Suprapubic skin (tissue), 4 donors: ENCODE measurements around the gene RDH8.

Source experiments
- POLR2A ChIP-seq, 2 donors: fragments of 450-650 bp; IDR thresholded peaks; one replicate each; pipeline ENCODE4 v1.6.1; 2017; ENCODE audit warnings: antibody characterized with exemption in 2 of 2, mild to moderate bottlenecking in 2 of 2, moderate library complexity in 2 of 2
- POLR2AphosphoS5 ChIP-seq, 3 donors: sonication (generic); formaldehyde crosslinking; IDR thresholded peaks; one replicate each; pipeline ENCODE4 v1.6.1; 2017; ENCODE audit warnings: antibody characterized with exemption in 3 of 3
- TF ChIP-seq, protein P1 (sequence below), 2 donors: fragments of 200-600 bp in 1 of 2; fragments of 450-650 bp in 1 of 2; sonication (generic) in 1 of 2; IDR thresholded peaks; one replicate each; pipeline ENCODE4 v1.5.1; 2016 to 2019; ENCODE audit warnings: antibody characterized with exemption in 2 of 2, mild to moderate bottlenecking in 1 of 2, moderate library complexity in 1 of 2

DNA sequence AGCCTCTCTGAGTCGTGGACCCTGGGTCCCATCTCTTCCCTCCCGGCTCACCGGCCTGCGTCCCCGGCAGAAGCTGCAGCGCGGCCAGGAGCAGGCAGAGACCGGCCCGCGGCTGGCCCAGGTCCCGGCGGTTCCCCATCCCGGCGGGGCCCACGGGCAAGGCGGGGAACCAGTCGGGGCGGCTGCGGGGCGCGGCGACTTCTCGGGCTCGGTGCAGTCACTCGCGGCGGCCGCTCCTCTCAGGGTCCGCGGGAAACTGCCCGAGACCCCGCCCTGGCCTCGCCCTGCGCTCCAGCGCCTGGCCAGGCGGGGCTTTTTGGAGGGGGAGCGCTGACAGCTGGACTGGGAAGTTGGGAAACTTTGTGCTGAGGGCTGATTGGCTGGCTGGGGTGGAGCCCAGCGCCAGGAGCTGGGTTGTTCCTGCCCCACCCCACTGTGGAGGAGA, 3.0 kb upstream of the RDH8 start, which contains the start of gene COL5A3:
- peak in 1 of 2 donors; percentile 19 for TF ChIP-seq POLR2A (IDR thresholded peaks at IDR 0.05)
- TF ChIP-seq, protein P1, sequence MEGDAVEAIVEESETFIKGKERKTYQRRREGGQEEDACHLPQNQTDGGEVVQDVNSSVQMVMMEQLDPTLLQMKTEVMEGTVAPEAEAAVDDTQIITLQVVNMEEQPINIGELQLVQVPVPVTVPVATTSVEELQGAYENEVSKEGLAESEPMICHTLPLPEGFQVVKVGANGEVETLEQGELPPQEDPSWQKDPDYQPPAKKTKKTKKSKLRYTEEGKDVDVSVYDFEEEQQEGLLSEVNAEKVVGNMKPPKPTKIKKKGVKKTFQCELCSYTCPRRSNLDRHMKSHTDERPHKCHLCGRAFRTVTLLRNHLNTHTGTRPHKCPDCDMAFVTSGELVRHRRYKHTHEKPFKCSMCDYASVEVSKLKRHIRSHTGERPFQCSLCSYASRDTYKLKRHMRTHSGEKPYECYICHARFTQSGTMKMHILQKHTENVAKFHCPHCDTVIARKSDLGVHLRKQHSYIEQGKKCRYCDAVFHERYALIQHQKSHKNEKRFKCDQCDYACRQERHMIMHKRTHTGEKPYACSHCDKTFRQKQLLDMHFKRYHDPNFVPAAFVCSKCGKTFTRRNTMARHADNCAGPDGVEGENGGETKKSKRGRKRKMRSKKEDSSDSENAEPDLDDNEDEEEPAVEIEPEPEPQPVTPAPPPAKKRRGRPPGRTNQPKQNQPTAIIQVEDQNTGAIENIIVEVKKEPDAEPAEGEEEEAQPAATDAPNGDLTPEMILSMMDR (IDR thresholded peaks at IDR 0.05), result no peak
- no peak for TF ChIP-seq POLR2AphosphoS5 (IDR thresholded peaks at IDR 0.05)
